Measurements from ENCODE around the gene CAPN3.

CAPN3 gene

GRCh38 chr15:42358141-42358540 lies 1.2 kb upstream of the CAPN3 start:
- no peak for DNase-seq

- no peak for DNase-seq
These were observed 684 bp downstream of the CAPN3 start for GRCh38 chr15:42359985-42360384.

- no peak for DNase-seq
These were observed 1.3 kb downstream of the CAPN3 start for GRCh38 chr15:42360535-42361112.

- DNase-seq, result no peak
These were observed 4.2 kb downstream of the CAPN3 start for GRCh38 chr15:42363487-42363886.

- DNase-seq, result no peak
These were observed 4.6 kb downstream of the CAPN3 start for GRCh38 chr15:42363942-42364341.

GRCh38 chr15:42364529-42364928 lies 5.2 kb downstream of the CAPN3 start:
- DNase-seq, result no peak

GRCh38 chr15:42365921-42366550 lies 6.7 kb downstream of the CAPN3 start:
- DNase-seq, result no peak

GRCh38 chr15:42367041-42367440 lies 7.7 kb downstream of the CAPN3 start:
- DNase-seq, result no peak

GRCh38 chr15:42368096-42368495 lies 8.8 kb downstream of the CAPN3 start:
- no peak for DNase-seq

- DNase-seq, result no peak
These were observed 11.8 kb downstream of the CAPN3 start for GRCh38 chr15:42371096-42371495.

GRCh38 chr15:42373274-42373673 lies 14.0 kb downstream of the CAPN3 start:
- no peak for DNase-seq

- DNase-seq, result no peak
These were observed 14.6 kb downstream of the CAPN3 start for GRCh38 chr15:42373936-42374335.

GRCh38 chr15:42374810-42375209 lies 15.5 kb downstream of the CAPN3 start:
- no peak for DNase-seq

GRCh38 chr15:42375252-42375651 lies 16.0 kb downstream of the CAPN3 start:
- DNase-seq, result no peak

- no peak for DNase-seq
These were observed 16.6 kb downstream of the CAPN3 start for GRCh38 chr15:42375941-42376340.

GRCh38 chr15:42378011-42378410 lies 18.7 kb downstream of the CAPN3 start:
- no peak for DNase-seq

- DNase-seq, result no peak
These were observed 25.3 kb downstream of the CAPN3 start for GRCh38 chr15:42384597-42384996.

- no peak for DNase-seq
These were observed 26.1 kb downstream of the CAPN3 start for GRCh38 chr15:42385206-42385979.

- DNase-seq, result no peak
These were observed 26.8 kb downstream of the CAPN3 start for GRCh38 chr15:42385980-42386700.

- no peak for DNase-seq
These were observed 28.3 kb downstream of the CAPN3 start for GRCh38 chr15:42387603-42388002.

- DNase-seq, result no peak
These were observed 33.2 kb downstream of the CAPN3 start for GRCh38 chr15:42392309-42393024.

- DNase-seq, result no peak
These were observed 34.8 kb downstream of the CAPN3 start for GRCh38 chr15:42394106-42394505.

- no peak for DNase-seq
These were observed 36.5 kb downstream of the CAPN3 start for GRCh38 chr15:42395838-42396237.
